ENCODE results near the gene CHSY1. TPM values are rescaled to one million over a fixed set of nuclear protein-coding genes. Genes with fewer than 3 reads are reported as not detected.

CHSY1 gene
- total RNA-seq, 1 experiment from 2014 or later: 59.1 TPM

DNA sequence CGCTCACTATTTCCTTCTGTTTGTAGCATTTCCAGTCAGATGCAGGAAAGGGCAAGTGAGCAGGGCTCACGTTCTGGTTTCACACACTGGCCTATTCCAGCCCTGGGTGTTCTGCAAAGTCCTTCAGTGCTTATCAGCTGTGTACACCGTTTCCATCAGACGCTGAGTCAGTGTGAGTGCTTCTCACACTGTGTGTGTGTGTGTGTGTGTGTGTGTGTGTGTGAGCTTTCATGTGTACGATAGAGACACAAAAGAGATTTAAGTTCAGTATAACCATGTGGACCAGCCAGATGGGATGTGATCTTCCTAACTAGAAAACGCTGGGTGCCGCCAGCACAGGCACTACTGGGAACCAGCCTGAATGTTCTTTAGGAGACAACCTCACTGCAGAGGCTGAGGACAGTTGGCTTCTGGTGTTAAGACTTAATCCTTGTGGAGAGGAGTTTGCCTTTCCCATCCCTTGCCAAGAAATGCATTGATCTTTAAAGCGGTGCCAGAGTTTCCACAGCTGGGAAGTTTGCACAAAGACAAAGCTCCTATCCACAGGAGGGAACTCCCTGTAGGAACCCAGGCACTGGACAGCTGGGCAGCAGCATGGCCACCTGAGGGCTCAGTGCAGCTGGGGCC, 3.9 kb upstream of the CHSY1 start:
- Mint-ChIP-seq H3K4me1 (peaks cover 49% of the 10 kb centered on the region), H3K27me3 (ENCODE audit: low read depth) (no peaks in the 10 kb centered on the region), H3K4me3 (no peak overlapping the region), H3K36me3 (no peaks in the 10 kb centered on the region), H3K27ac (no peak overlapping the region), H3K9me3 (no peaks in the 10 kb centered on the region)
- no peak for TF ChIP-seq CREB1 (CRISPR knock-in tag; IDR thresholded peaks at IDR 0.05)
- no peak for TF ChIP-seq ZNF263 (CRISPR knock-in tag; IDR thresholded peaks at IDR 0.05; ENCODE audit: low read depth)
- TF ChIP-seq ATF1 (CRISPR knock-in tag; IDR thresholded peaks at IDR 0.05): no peak
- TF ChIP-seq ZNF423 (CRISPR knock-in tag; IDR thresholded peaks at IDR 0.05): 0 out of 2 replicates have a peak, but pooled peaks have one; percentile 27
- no peak for DNase-seq (ENCODE audit: low spot score)
- POLR2A ChIA-PET: interaction anchor here (0.8 kb wide), 1 partner anchor 235 kb away, joined by 3 read pairs; no protein-coding TSS in a partner anchor
- CTCF ChIA-PET: interaction anchor here (0.9 to 8.1 kb wide), 11 partner anchors 11 to 245 kb away, joined by 3 to 128 read pairs (median 7); no protein-coding TSS in a partner anchor
- no peak for ATAC-seq

DNA sequence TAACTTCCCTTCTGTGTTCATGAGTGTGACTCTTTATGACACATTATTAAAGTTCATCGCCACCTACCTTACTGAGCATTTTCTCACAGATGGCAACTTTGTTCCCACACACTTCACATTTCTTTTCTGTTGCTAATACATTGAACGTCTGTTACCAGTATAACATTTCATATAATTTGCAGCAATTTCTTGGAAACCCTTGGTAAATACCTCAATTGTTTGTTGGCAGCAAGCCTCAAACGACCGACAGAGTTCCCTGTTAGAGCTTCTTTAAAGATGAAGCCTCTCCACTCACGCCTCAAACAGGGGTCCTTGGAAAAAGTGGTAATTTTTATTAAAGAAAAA, 3.2 kb upstream of the CHSY1 start:
- Mint-ChIP-seq H3K9me3 (no peaks in the 10 kb centered on the region), H3K27me3 (ENCODE audit: low read depth) (no peaks in the 10 kb centered on the region), H3K36me3 (no peaks in the 10 kb centered on the region), H3K4me3 (no peak overlapping the region), H3K27ac (no peak overlapping the region), H3K4me1 (peaks cover 53% of the 10 kb centered on the region)
- CTCF ChIA-PET: interaction anchor here (0.6 to 8.1 kb wide), 7 partner anchors 11 to 340 kb away, joined by 3 to 128 read pairs (median 3); no protein-coding TSS in a partner anchor
- POLR2A ChIA-PET: no interaction called here
- ATAC-seq: no peak
- TF ChIP-seq E2F5 (CRISPR knock-in tag; IDR thresholded peaks at IDR 0.05) (no peak), ZBTB21 (CRISPR knock-in tag; IDR thresholded peaks at IDR 0.05; ENCODE audit: borderline replicate concordance) (no peak), FOXK1 (CRISPR knock-in tag; IDR thresholded peaks at IDR 0.05) (no peak), RORB (CRISPR knock-in tag; IDR thresholded peaks at IDR 0.05) (no peak), KAT7 (CRISPR knock-in tag; IDR thresholded peaks at IDR 0.05; ENCODE audit: borderline replicate concordance) (no peak), SP1 (CRISPR knock-in tag; conservative IDR thresholded peaks at IDR 0.05) (no peak), IRF2 (CRISPR knock-in tag; IDR thresholded peaks at IDR 0.05; ENCODE audit: borderline replicate concordance, low read depth) (no peak), CREM (CRISPR knock-in tag; IDR thresholded peaks at IDR 0.05) (no peak), PRRX2 (CRISPR knock-in tag; IDR thresholded peaks at IDR 0.05) (no peak), MXD4 (CRISPR knock-in tag; IDR thresholded peaks at IDR 0.05; ENCODE audit: borderline replicate concordance) (no peak), ZNF532 (CRISPR knock-in tag; IDR thresholded peaks at IDR 0.05; ENCODE audit: borderline replicate concordance) (no peak), NR1H2 (CRISPR knock-in tag; IDR thresholded peaks at IDR 0.05) (no peak), RELA (CRISPR knock-in tag; IDR thresholded peaks at IDR 0.05; ENCODE audit: borderline replicate concordance) (no peak)
- no peak for DNase-seq (ENCODE audit: low spot score)

All from WTC11 (cell line).